ENCODE results near the gene ZNF511.

Gene ZNF511

GRCh38 chr10:133293810-133294119 is 14.9 kb upstream of the ZNF511 start:
- DNase-seq, result no peak

DNA sequence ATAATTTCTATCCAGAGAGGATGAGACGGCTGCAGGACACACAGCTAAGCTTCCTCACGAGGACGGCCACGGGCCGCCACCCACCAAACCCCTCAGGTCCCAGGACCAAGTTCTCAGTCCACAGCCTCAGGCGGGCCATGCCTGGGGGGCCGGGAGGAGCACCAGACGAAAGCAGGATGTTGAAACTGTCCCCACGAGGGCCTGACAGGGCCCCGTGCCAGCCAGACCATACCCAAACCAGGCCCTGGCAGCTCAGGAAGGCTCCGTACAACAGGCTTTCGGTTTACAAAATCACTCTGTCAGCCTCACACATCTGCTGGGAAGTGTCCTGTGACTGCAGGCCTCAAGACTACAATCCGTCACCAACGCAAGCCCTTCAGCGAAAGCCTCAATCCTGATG is 14.5 kb upstream of the ZNF511 start:
- no peak for DNase-seq

DNA sequence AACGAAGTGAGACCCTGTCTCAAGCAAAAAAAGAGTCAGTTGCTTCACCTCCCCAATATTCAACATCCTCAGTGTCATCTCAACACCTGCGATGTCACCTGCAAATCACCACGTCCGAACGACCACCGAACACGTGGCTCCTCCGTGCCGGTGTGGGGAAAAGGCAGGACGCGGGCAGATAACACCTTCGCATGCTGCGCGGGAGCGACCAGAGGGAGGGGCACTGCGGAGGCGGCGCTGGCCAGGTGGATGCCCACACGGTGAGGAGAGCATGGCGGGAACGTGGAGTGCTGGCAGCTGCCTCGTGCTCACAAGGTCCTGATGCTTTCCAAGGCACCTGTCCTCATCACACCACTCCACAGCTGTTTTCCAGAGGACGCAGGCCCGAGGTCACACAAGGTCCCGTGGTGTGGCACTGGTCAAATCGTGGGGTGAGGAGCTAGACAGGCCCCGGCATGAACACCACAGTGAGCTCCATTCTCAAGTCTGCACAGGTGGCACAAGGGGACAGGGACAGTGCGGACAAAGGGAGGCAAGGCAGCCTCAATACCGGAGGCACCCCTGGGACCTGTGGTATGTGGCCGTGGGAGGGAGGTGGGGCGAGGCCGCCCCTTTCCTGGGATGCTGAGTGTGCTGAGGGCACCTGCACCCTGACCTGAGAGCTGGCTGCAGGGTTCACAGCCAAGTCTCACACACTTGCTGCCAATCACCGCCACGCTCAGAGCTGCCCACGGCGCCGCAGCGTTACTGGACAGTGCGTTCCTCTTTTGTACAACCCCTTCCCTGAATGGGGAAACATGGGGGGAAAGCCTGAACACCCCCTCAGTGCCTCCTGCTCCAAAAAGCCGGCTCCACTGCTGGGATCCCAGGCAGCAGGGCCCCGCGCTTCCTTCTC is 13.0 kb upstream of the ZNF511 start:
- DNase-seq, result no peak

DNA sequence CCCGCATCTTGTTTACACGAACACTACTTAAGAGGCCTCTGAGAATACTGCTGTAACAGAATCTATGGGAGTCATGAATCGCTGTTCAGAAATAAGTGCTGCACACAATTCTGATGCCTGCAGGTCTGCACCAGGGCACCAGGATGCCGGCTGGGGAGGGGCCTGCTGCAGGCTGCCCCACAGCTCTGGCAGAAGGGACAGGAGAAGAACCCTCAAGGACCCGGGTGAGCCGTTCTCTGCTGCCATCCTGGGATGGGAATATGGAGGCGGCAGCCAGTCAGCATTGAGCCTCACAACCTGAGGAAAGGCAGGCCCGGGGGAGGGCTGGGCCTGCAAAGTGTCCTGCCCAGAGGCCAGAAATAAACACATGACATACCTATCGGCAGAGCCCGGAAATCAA is 11.2 kb upstream of the ZNF511 start:
- no peak for DNase-seq

GRCh38 chr10:133298466-133298865 is 10.2 kb upstream of the ZNF511 start:
- DNase-seq, result no peak

DNA sequence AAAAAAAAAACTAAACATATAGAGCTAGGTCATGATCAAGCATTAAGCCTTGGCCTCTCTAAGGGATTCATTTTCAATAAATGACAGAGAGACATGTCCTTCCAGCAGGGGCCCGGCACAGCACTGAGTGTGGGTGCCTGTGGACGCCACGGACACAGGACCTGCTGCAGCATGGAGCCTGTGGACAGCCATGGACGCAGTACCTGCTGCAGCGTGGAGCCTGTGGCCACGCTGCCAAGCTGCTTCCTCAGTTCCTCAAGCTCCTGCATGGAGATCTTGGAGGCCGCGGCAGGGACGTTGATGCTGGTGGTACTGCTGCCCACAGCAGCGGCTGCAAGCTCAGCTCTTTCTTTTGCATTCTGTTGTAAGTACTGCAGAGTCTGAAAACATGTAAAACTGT is 9.5 kb upstream of the ZNF511 start:
- no peak for DNase-seq

GRCh38 chr10:133299738-133300137 is 9.0 kb upstream of the ZNF511 start:
- DNase-seq, result no peak

DNA sequence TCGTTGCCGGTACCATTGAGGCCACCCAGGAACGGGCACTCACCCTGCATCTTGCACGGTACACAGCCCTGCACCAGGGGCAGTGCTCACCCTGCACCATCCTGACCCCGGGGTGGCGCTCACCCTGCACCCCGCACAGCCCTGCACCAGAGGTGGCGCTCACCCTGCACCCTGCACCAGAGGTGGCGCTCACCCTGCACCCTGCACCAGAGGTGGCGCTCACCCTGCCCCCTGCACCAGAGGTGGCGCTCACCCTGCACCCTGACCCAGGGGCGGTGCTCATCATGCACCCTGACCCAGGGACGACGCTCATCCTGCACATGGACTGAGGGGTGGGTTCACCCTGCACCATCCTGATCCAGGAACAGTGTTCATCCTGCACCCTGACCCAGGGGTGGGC is 6.5 kb upstream of the ZNF511 start:
- no peak for DNase-seq

GRCh38 chr10:133303206-133303605 is 5.5 kb upstream of the ZNF511 start:
- DNase-seq, result no peak

- DNase-seq, result no peak
These were observed 2.6 kb upstream of the ZNF511 start for GRCh38 chr10:133306097-133306476.

DNA sequence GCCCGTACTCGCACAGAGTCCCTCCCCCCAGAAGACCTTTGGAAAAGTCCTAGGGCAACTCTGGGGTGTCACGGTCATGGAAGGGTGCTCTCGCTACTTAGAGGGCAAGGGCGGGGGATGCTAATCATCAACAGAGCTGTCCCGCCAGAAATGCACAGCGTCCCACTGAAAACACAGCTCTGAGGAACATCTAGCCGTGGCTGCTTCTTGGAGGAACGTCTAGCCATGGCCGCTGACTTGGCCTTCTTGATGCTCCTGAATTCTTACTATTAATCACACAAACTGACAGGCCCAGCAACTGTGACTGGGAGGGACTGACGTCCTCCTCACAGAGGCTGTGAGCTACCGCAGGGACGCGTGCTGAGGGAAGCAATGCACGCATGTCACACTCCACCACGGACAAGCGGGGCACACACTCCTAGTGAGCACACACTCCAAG is 1.8 kb upstream of the ZNF511 start:
- no peak for DNase-seq

DNA sequence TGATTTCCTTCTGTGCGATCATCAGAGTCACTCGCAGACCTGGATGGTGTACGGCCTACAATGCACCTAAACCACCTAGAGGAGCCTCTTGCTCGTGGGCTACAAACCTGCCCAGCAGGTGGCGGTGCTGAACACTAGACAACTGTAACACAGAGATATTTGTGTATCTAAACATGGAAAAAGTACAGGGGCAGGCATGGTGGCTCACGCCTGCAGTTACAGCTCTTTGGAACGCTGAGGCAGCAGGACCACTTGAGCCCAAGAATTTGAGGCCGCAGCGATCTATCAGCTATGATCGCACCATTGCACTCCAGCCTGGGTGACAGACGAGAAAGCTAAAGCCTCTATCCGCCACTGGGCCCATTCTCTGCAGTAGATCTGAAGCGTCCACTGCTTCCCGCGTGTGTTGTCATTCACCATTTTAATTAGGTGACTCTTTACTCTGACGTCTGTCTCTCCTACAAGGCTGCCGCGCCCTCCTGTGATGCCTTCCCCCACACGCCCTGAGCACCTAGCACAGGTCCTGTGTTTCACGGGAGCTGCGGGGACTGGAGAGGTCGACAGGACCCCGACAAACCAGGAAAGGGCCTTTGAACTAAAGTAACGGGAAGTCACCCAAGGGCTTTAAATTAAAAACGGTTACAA is 816 bp upstream of the ZNF511 start:
- peak; percentile 63 to 70 for DNase-seq

- DNase-seq, result peak; percentile 57 to 65
These were observed 496 bp downstream of the ZNF511 start for GRCh38 chr10:133309100-133309719.

DNA sequence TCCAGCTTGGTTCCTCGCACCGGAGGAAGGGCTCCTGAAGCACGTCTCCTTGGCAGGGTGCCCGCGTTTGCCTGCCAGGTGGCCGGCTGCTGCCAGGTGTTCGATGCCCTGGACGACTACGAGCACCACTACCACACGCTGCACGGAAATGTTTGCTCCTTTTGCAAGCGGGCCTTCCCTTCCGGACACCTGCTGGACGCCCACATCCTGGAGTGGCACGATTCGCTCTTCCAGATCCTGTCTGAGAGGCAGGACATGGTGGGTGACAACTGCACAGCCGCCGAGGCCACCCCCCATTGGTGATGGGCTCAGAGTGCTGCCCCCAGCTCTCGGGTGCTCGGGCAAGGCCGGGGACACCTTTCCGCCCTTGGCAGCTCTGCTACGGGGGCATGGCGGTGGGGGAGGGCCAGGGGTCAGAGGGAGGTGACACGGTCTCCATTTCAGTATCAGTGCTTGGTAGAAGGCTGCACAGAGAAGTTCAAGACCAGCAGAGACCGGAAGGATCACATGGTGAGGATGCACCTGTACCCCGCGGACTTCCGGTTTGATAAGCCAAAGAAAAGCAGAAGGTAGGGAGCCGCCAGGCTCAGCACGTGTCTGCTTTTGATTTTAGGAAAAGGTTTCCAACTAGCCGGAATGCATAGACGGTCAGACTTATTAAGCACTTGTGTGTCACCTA is 1.1 kb downstream of the ZNF511 start:
- no peak for DNase-seq

DNA sequence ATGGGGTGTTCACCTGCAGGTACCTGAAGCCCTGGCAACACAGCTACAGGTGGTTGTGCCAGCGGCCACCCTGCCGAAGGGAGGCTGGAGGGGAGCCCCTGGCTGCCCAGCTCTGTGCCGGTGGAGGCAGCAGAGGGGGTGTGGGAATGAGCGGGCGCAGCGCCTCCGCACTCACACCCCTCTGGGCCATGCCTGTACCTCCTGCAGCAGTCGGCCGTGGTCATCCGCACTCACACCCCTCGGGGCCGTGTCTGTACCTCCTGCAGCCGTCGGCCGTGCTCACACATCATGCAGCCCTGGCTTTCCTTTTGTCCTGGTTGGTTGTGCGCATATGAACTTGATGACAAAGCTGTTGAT is 1.7 kb downstream of the ZNF511 start:
- DNase-seq, result no peak

DNA sequence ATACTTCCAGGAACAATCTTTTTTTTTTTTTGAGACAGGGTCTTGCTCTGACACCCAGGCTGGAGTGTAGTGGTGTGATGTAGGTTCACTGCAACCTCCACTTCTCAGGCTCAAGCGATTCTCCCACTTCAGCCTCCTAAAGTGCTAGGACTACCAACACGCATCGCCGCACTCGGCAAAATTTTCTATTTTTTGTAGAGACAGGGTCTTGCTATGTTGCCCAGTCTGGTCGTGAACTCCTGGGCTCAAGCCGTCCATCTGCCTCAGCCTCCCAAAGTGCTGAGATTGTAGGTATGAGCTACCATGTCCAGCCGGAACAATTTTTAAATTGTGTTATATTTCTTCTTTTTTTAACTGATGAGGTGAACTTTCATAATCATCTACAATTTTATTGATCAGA is 2.1 kb downstream of the ZNF511 start:
- no peak for DNase-seq

GRCh38 chr10:133311570-133311969 is 2.9 kb downstream of the ZNF511 start:
- no peak for DNase-seq

DNA sequence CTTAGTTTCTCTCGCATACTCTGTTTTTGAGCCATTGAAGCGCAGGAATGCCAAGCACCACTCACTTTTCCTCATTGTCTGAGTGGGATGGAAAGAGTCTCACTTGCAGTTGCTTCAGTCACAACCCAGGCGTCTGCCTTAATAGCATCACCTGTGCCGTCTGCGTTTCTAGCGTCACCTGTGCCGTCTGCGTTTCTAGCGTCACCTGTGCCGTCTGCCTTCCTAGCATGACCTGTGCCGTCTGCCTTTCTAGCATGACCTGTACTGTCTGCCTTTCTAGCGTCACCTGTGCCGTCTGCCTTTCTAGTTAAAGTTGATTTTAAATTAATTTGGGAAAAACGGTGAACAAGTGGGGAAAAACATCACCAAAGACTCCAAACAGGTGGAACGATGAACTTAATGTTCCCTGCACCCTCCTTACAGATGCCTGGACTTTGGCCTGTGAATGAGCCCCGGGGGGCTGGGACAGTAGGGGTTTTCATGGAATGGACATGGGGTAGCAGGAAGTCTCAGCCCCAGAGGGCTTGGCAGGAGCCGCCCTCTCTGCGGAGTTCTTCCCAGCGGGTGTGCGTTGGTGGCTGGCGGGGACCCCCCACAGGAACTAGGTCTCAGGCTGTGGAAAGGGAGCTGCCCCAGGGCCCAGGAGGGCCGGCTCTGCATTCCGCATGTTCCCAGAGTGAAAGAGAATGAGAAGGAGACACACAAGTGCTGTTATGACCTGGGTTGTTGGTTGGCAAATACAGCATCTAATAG is 3.5 kb downstream of the ZNF511 start:
- no peak for DNase-seq

- DNase-seq, result no peak
These were observed 4.0 kb downstream of the ZNF511 start for GRCh38 chr10:133312769-133313145.

DNA sequence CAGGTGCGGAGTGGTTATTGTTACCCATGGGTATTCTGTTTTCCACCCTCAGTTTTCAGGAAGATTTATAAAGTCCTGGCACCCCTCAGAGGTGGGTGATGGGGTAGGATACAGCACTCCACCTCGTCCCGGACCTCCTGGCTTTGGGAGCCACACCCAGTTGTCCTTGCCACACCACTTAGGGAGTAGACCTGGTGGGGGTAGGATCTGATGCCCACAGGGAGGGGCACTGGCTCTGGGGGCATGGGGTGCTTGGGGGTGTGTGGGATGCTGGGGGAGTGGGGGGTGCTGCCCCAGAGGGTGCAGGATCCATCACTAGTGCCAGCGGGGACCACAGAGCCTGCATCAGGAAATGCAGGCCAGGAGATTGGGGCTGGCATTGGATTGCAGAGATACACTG is 4.5 kb downstream of the ZNF511 start:
- no peak for DNase-seq

DNA sequence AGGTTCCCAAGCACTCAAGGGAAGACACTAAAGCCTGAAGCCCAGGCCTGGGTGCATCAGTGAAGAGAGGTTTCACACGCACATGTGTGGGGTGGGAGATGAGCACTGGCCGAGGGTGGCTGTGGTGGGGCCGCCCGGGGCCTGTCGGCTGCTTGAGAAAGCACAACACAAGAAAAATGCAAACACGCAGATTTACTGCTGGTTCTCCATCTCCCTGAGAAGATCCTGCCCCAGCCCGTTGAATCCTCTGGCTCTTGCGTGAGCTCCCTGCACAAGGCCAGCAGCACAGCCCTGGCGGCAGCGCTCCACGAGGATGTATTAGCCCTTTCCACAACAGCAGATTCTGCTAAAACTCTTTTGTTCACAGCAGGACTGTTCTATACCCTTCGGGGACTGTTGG is 6.2 kb downstream of the ZNF511 start:
- no peak for DNase-seq

DNA sequence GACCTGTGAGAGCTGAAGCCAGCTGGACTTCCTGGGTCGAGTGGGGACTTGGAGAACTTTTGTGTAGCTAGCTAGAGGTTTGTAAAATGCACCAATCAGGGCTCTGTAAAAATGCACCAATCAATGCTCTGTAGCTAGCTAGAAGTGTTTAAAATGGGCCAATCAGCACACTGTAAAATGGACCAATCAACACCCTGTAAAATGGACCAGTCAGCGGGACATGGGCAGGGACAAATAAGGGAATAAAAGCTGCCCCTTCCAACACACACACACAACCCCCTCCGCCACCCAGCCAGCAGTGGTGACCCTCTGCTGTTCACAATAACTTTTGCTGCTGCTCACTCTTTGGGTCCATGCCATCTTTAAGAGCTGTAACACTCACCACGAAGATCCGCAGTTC is 7.1 kb downstream of the ZNF511 start:
- no peak for DNase-seq

DNA sequence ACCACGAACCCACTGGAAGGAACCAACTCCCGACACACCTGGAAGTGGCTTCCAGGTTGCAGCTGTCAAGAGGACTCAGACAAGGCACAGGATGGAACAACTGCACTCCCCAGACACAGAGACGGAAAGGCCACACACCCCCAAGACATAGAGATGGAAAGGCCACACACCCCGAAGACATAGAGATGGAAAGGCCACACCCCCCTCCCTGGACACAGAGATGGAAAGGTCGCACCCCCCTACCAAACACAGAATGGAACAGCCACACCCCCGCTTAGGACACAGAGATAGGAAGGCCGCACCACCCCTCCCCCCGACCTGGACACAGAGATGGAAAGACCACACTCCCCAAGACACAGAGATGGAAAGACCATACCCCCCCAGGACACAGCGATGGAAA is 7.6 kb downstream of the ZNF511 start:
- DNase-seq, result no peak
